HL-60 (cell line): Measurements from ENCODE around the gene WWOX.

Source experiments
- DNase-seq, 2 experiments: peaks; one replicate each; pipeline ENCODE4 v3.0.0-alpha.2; 2010 to 2020; ENCODE audit warnings: low read depth in 1 of 2, low spot score in 1 of 2
- H3K27ac ChIP-seq: fragments of 250-450 bp; sonication (Bioruptor Pico); replicated peaks from 2 replicates; pipeline ENCODE4 v1.5.1; 2020; ENCODE audit warnings: mild to moderate bottlenecking, moderate library complexity
- H3K27me3 ChIP-seq: fragments of 250-450 bp; sonication (Bioruptor Pico); 2 replicates; pipeline ENCODE4 v1.5.1; 2021; ENCODE audit warnings: mild to moderate bottlenecking, moderate library complexity; ENCODE audit not compliant: insufficient read depth, poor library complexity, severe bottlenecking
- H3K4me3 ChIP-seq: replicated peaks from 2 replicates; pipeline ENCODE4 v1.5.1; 2011; ENCODE audit warnings: mild to moderate bottlenecking, control low read depth, low read length; ENCODE audit not compliant: insufficient read depth
- CTCF ChIP-seq: IDR thresholded peaks from one replicate; pipeline ENCODE4 v1.5.1; 2011; ENCODE audit warnings: low read length, control low read depth, inconsistent platforms; ENCODE audit not compliant: insufficient read depth
- GABPA ChIP-seq: IDR thresholded peaks from 2 replicates; pipeline ENCODE4 v1.6.1; 2012; ENCODE audit warnings: low read depth
- POLR2AphosphoS5 ChIP-seq: IDR thresholded peaks from 2 replicates; pipeline ENCODE4 v1.6.1; 2012; ENCODE audit warnings: low read depth
- SPI1 ChIP-seq: IDR thresholded peaks from 2 replicates; pipeline ENCODE4 v1.6.1; 2012; ENCODE audit warnings: low read depth, mild to moderate bottlenecking, borderline replicate concordance
- TF ChIP-seq, protein P1 (sequence below): IDR thresholded peaks from 2 replicates; pipeline ENCODE4 v1.6.1; 2012; ENCODE audit warnings: low read depth; ENCODE audit not compliant: insufficient replicate concordance

Gene WWOX

GRCh38 chr16:78706637-78707036, 607.2 kb downstream of the WWOX start:
- TF ChIP-seq, protein P1, sequence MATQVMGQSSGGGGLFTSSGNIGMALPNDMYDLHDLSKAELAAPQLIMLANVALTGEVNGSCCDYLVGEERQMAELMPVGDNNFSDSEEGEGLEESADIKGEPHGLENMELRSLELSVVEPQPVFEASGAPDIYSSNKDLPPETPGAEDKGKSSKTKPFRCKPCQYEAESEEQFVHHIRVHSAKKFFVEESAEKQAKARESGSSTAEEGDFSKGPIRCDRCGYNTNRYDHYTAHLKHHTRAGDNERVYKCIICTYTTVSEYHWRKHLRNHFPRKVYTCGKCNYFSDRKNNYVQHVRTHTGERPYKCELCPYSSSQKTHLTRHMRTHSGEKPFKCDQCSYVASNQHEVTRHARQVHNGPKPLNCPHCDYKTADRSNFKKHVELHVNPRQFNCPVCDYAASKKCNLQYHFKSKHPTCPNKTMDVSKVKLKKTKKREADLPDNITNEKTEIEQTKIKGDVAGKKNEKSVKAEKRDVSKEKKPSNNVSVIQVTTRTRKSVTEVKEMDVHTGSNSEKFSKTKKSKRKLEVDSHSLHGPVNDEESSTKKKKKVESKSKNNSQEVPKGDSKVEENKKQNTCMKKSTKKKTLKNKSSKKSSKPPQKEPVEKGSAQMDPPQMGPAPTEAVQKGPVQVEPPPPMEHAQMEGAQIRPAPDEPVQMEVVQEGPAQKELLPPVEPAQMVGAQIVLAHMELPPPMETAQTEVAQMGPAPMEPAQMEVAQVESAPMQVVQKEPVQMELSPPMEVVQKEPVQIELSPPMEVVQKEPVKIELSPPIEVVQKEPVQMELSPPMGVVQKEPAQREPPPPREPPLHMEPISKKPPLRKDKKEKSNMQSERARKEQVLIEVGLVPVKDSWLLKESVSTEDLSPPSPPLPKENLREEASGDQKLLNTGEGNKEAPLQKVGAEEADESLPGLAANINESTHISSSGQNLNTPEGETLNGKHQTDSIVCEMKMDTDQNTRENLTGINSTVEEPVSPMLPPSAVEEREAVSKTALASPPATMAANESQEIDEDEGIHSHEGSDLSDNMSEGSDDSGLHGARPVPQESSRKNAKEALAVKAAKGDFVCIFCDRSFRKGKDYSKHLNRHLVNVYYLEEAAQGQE: no peak
- TF ChIP-seq CTCF (no peak), GABPA (no peak), POLR2AphosphoS5 (no peak), SPI1 (no peak)
- no peak for DNase-seq
- no peak overlapping the region for H3K4me3 ChIP-seq
- no peaks in the 10 kb centered on the region for H3K27me3 ChIP-seq
- no peak overlapping the region for H3K27ac ChIP-seq

DNA sequence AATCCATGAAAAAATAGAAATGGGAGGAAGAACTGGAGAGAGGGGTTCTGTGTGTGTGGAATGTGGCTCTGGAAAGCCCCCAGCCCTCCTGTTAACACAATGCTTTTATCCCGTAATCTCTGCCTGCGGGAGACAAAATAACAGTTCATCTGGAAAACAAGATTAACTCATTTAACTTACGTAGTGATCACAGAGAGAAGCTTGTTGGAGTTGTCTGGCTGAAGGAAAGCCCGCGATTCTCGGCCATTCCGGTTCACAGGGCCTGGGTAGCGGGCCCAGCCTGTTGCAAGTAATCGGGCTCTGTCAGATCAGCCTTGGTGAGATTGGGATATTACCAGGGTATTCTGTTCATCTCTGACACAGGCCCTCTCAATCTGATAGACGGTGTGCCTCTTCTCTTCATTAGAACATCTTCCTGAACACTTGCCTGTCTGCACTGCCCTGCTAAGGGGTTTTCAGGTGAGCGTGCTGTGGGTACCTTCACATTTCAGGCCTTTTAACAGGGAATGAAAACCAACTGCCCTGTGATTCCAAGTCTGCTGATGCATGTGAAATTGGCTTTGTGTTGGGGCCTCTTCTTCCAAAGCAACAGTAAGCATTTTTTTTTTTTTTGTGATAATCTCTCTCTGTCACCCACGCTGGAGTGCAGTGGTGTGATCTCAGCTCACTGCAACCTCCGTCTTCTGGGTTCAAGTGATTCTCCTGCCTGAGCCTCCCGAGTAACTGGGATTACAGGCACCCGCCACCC, 609.9 kb downstream of the WWOX start:
- no peak for TF ChIP-seq GABPA
- no peak for TF ChIP-seq POLR2AphosphoS5
- no peak for TF ChIP-seq SPI1
- no peak for TF ChIP-seq CTCF
- TF ChIP-seq, protein P1: no peak
- Histone ChIP-seq H3K4me3 (no peak overlapping the region), H3K27me3 (no peaks in the 10 kb centered on the region), H3K27ac (no peak overlapping the region)
- no peak for DNase-seq

- no peak for DNase-seq
- Histone ChIP-seq H3K4me3 (no peak overlapping the region), H3K27me3 (no peaks in the 10 kb centered on the region), H3K27ac (no peak overlapping the region)
- no peak for TF ChIP-seq SPI1
- TF ChIP-seq GABPA: no peak
- TF ChIP-seq CTCF: no peak
- no peak for TF ChIP-seq POLR2AphosphoS5
- TF ChIP-seq, protein P1: no peak
Observed at GRCh38 chr16:78715106-78715505, 615.7 kb downstream of the WWOX start.
